Measurements from ENCODE around the gene STK24. TPM values are rescaled to one million over a fixed set of nuclear protein-coding genes. Genes with fewer than 3 reads are reported as not detected.

Gene STK24
- total RNA-seq, 4 donors from 2014 or later: 28.7 to 68.4 (median 49.4) TPM

GRCh38 chr13:98443800-98444325, 133.0 kb downstream of the STK24 start:
- ATAC-seq: no peak
- no peaks in the 10 kb centered on the region for H3K27me3 ChIP-seq
- in situ Hi-C loops (cut with MboI; ENCODE audit: low sequenced_read_pairs in 4 of 4): loop anchor here in 1 of 4 donors (10.0 kb wide), 1 partner anchor 401 kb away; no protein-coding TSS in a partner anchor
- H3K27ac ChIP-seq: no peak overlapping the region
- peaks cover 0 to 6% of the 10 kb centered on the region in 2 donors for H3K36me3 ChIP-seq
- TF ChIP-seq CTCF (IDR thresholded peaks at IDR 0.05 in 4 of 5, conservative IDR thresholded peaks at IDR 0.05 in 1 of 5) (no peak), POLR2A (IDR thresholded peaks at IDR 0.05) (no peak)
- DNase-seq: no peak
- H3K4me3 ChIP-seq: no peak overlapping the region
- intact Hi-C loops (cut with DNase I; ENCODE audit: low total_unique reads): loop anchor here (10.0 kb wide), 1 partner anchor 401 kb away; no protein-coding TSS in a partner anchor
- H3K4me1 ChIP-seq: peaks cover 4 to 13% of the 10 kb centered on the region in 2 donors
- H3K9me3 ChIP-seq: no peaks in the 10 kb centered on the region

- in situ Hi-C loops (cut with MboI; ENCODE audit: low sequenced_read_pairs in 4 of 4) (loop anchor here in 1 of 4 donors (10.0 kb wide), 1 partner anchor 401 kb away; no protein-coding TSS in a partner anchor), intact Hi-C loops (cut with DNase I; ENCODE audit: low total_unique reads) (loop anchor here (10.0 kb wide), 1 partner anchor 401 kb away; no protein-coding TSS in a partner anchor)
- Histone ChIP-seq H3K27me3 (no peaks in the 10 kb centered on the region), H3K9me3 (no peaks in the 10 kb centered on the region), H3K36me3 (peaks cover 0 to 6% of the 10 kb centered on the region in 2 donors), H3K4me1 (peaks cover 4 to 13% of the 10 kb centered on the region in 2 donors), H3K27ac (no peak overlapping the region), H3K4me3 (no peak overlapping the region)
- no peak for DNase-seq
- TF ChIP-seq POLR2A (IDR thresholded peaks at IDR 0.05): no peak
- TF ChIP-seq CTCF (IDR thresholded peaks at IDR 0.05 in 4 of 5, conservative IDR thresholded peaks at IDR 0.05 in 1 of 5): no peak
- no peak for ATAC-seq
Observed at GRCh38 chr13:98443329-98443728, 133.6 kb downstream of the STK24 start.

GRCh38 chr13:98442391-98443230, 134.3 kb downstream of the STK24 start:
- intact Hi-C loops (cut with DNase I; ENCODE audit: low total_unique reads): loop anchor here (10.0 kb wide), 1 partner anchor 402 kb away; no protein-coding TSS in a partner anchor
- no peaks in the 10 kb centered on the region for H3K9me3 ChIP-seq
- no peaks in the 10 kb centered on the region for H3K27me3 ChIP-seq
- no peak overlapping the region for H3K27ac ChIP-seq
- peaks cover 4 to 11% of the 10 kb centered on the region in 2 donors for H3K4me1 ChIP-seq
- H3K4me3 ChIP-seq: no peak overlapping the region
- in situ Hi-C loops (cut with MboI; ENCODE audit: low sequenced_read_pairs in 4 of 4): loop anchor here in 1 of 4 donors (10.0 kb wide), 1 partner anchor 402 kb away; no protein-coding TSS in a partner anchor
- TF ChIP-seq CTCF (IDR thresholded peaks at IDR 0.05 in 4 of 5, conservative IDR thresholded peaks at IDR 0.05 in 1 of 5): no peak
- no peak for TF ChIP-seq POLR2A (IDR thresholded peaks at IDR 0.05)
- ATAC-seq: no peak
- DNase-seq: no peak
- H3K36me3 ChIP-seq: peaks cover 0 to 2% of the 10 kb centered on the region in 2 donors

- in situ Hi-C loops (cut with MboI; ENCODE audit: low sequenced_read_pairs in 4 of 4) (loop anchor here in 1 of 4 donors (10.0 kb wide), 1 partner anchor 404 kb away; no protein-coding TSS in a partner anchor), intact Hi-C loops (cut with DNase I; ENCODE audit: low total_unique reads) (loop anchor here (10.0 kb wide), 1 partner anchor 404 kb away; no protein-coding TSS in a partner anchor)
- Histone ChIP-seq H3K27ac (no peak overlapping the region), H3K27me3 (no peaks in the 10 kb centered on the region), H3K4me3 (no peak overlapping the region), H3K4me1 (peaks cover 9 to 11% of the 10 kb centered on the region in 2 donors), H3K9me3 (no peaks in the 10 kb centered on the region), H3K36me3 (no peaks in the 10 kb centered on the region)
- TF ChIP-seq CTCF (IDR thresholded peaks at IDR 0.05 in 4 of 5, conservative IDR thresholded peaks at IDR 0.05 in 1 of 5): no peak
- TF ChIP-seq POLR2A (IDR thresholded peaks at IDR 0.05): no peak
- no peak for ATAC-seq
- no peak for DNase-seq
Observed at GRCh38 chr13:98441056-98441676, 135.7 kb downstream of the STK24 start.

Measured in gastrocnemius medialis (tissue), 4 donors.